Transverse colon (tissue), 4 donors: ENCODE results near the gene TDRD9. TPM values are rescaled to one million over a fixed set of nuclear protein-coding genes. Genes with fewer than 3 reads are reported as not detected.

Experiments used
- DNase-seq: peaks from one replicate; pipeline ENCODE4 v3.0.0-alpha.2; 2019
- H3K27ac ChIP-seq, 4 donors: fragments of 200-600 bp; sonication (generic); 2 replicates each; pipeline ENCODE4 v1.5.1; 2016 to 2018; ENCODE audit warnings: inconsistent platforms in 4 of 4
- H3K27me3 ChIP-seq: fragments of 200-600 bp; sonication (generic); 2 replicates; pipeline ENCODE4 v1.5.1; 2017; ENCODE audit warnings: inconsistent platforms
- H3K36me3 ChIP-seq, 4 donors: fragments of 200-600 bp; sonication (generic); 2 replicates each; pipeline ENCODE4 v1.5.1; 2017 to 2019; ENCODE audit warnings: inconsistent platforms in 4 of 4
- H3K4me1 ChIP-seq, 4 donors: fragments of 200-600 bp; sonication (generic); 2 replicates each; pipeline ENCODE4 v1.5.1; 2017 to 2020; ENCODE audit warnings: inconsistent platforms in 4 of 4
- H3K4me3 ChIP-seq, 4 donors: fragments of 200-600 bp; sonication (generic); 1 replicate in 1 of 4; 2 replicates in 3 of 4; pipeline versions ENCODE4 v1.5.1 to v1.6.1; 2017 to 2019; ENCODE audit warnings: inconsistent platforms in 4 of 4
- H3K9me3 ChIP-seq, 2 donors: fragments of 200-600 bp; sonication (generic); 2 replicates each; pipeline ENCODE4 v1.5.1; 2017 to 2019; ENCODE audit warnings: inconsistent platforms in 2 of 2
- CTCF ChIP-seq, 5 experiments: fragments of 200-600 bp in 3 of 5; fragments of 450-650 bp in 2 of 5; sonication (generic) in 3 of 5; IDR thresholded peaks; 1 replicate in 2 of 5; 2 replicates in 3 of 5; pipeline ENCODE4 v1.5.1; 2016 to 2017; ENCODE audit warnings: antibody characterized with exemption in 5 of 5, inconsistent platforms in 3 of 5, mild to moderate bottlenecking in 2 of 5, moderate library complexity in 1 of 5
- EP300 ChIP-seq: sonication (generic); formaldehyde crosslinking; IDR thresholded peaks from one replicate; pipeline ENCODE4 v1.6.1; 2017; ENCODE audit warnings: antibody characterized with exemption, low read depth
- POLR2A ChIP-seq: fragments of 450-650 bp; IDR thresholded peaks from one replicate; pipeline ENCODE4 v1.6.1; 2016; ENCODE audit warnings: antibody characterized with exemption, mild to moderate bottlenecking, moderate library complexity
- POLR2AphosphoS5 ChIP-seq, 3 donors: sonication (generic); formaldehyde crosslinking; IDR thresholded peaks; one replicate each; pipeline ENCODE4 v1.6.1; 2016; ENCODE audit warnings: antibody characterized with exemption in 3 of 3
- WGBS, 2 donors: methylation state at CpG; one replicate each; pipeline ENCODE4 v1.1.5; 2018; ENCODE audit warnings: low coverage in 1 of 2; 5-methylcytosine and 5-hydroxymethylcytosine counted together
- in situ Hi-C, 4 donors: fragments of 200-750 bp; cut with MboI; loops; one replicate each; pipeline versions ENCODE4 v1.15.0 to v1.15.1; 2017; ENCODE audit warnings: low sequenced_read_pairs in 3 of 4, low pct_ligation_motif_present in 1 of 4, low pct_unique_long_range_greater_than_20kb in 1 of 4
- intact Hi-C: fragments of 100-400 bp; cut with DNase I; formaldehyde crosslinking; loops from one replicate; pipeline ENCODE4 v1.15.1; 2023; ENCODE audit warnings: low total_unique reads
- total RNA-seq, 4 donors: library from RNA; depleted of rRNA; stranded (reverse); fragments of >200 nt; gene quantifications; one replicate each; pipeline ENCODE4 v1.1.0, GENCODE V29; 2016

Gene TDRD9
- total RNA-seq, 4 donors from 2014 or later, result 0.55 to 0.79 TPM; not detected in 2

DNA sequence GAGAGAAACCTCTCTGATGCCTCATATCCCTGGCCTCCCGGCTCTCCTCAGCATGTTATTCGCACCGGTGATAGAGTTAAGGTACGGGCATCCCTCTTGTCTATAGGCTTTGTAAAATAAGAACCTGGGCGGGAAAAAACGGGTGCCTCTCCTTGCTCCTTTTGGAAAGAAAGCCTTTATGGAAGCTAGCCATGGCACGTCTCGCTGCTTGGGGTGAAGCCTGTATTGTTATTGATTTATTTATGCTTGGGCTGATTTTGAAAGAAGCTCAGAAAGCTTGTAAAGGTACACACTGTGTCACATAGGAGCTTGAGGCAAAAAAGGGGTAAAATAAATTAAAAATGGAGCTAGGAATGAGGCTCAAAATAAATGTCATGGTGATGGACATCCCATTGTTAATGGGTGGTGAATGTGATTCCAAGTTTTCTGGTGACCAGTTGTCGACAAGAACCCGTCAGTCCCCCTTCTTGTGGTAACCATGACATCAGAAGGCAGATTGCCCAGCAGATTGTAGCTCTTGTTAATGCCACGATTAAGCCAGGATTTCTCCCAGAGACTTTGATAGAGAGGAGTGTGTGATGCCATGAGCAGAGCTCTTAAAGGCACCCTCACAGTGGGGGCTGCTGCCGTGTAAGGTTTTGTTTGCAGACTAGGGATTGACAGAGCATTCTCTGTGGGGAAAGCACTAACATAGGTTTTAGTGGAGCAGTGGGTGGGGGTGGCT is 106.9 kb downstream of the TDRD9 start:
- TF ChIP-seq POLR2AphosphoS5 (IDR thresholded peaks at IDR 0.05) (no peak), EP300 (no peak), CTCF (IDR thresholded peaks at IDR 0.05) (no peak), POLR2A (no peak)
- 59 to 75% methylated on average over 6 to 12 of the region's 12 CpGs for WGBS, 2 donors
- Histone ChIP-seq H3K9me3 (no peaks in the 10 kb centered on the region), H3K27me3 (peaks cover 14% of the 10 kb centered on the region), H3K27ac (no peak overlapping the region), H3K4me1 (no peaks in the 10 kb centered on the region), H3K36me3 (no peaks in the 10 kb centered on the region), H3K4me3 (no peak overlapping the region)
- in situ Hi-C loops (no loop called here), intact Hi-C loops (no loop called here)
- no peak for DNase-seq

GRCh38 chr14:104036212-104036611 is 108.0 kb downstream of the TDRD9 start:
- Histone ChIP-seq H3K27ac (no peak overlapping the region), H3K27me3 (peaks cover 19% of the 10 kb centered on the region), H3K4me3 (no peak overlapping the region), H3K36me3 (no peaks in the 10 kb centered on the region), H3K4me1 (no peaks in the 10 kb centered on the region), H3K9me3 (no peaks in the 10 kb centered on the region)
- no peak for DNase-seq
- 71 to 100% methylated on average over 2 to 7 of the region's 7 CpGs for WGBS, 2 donors
- TF ChIP-seq CTCF (IDR thresholded peaks at IDR 0.05), result no peak
- TF ChIP-seq POLR2A, result no peak
- TF ChIP-seq POLR2AphosphoS5 (IDR thresholded peaks at IDR 0.05), result no peak
- TF ChIP-seq EP300, result no peak
- in situ Hi-C loops (no loop called here), intact Hi-C loops (no loop called here)

GRCh38 chr14:104037074-104037473 is 108.8 kb downstream of the TDRD9 start:
- Histone ChIP-seq H3K36me3 (no peaks in the 10 kb centered on the region), H3K4me1 (no peaks in the 10 kb centered on the region), H3K9me3 (no peaks in the 10 kb centered on the region), H3K4me3 (no peak overlapping the region), H3K27ac (no peak overlapping the region), H3K27me3 (peaks cover 20% of the 10 kb centered on the region)
- WGBS, 2 donors, result 66 to 80% methylated on average over 2 to 14 of the region's 14 CpGs
- TF ChIP-seq EP300, result no peak
- no peak for TF ChIP-seq POLR2AphosphoS5 (IDR thresholded peaks at IDR 0.05)
- TF ChIP-seq POLR2A, result no peak
- TF ChIP-seq CTCF (IDR thresholded peaks at IDR 0.05), result no peak
- intact Hi-C loops (no loop called here), in situ Hi-C loops (no loop called here)
- DNase-seq, result no peak

DNA sequence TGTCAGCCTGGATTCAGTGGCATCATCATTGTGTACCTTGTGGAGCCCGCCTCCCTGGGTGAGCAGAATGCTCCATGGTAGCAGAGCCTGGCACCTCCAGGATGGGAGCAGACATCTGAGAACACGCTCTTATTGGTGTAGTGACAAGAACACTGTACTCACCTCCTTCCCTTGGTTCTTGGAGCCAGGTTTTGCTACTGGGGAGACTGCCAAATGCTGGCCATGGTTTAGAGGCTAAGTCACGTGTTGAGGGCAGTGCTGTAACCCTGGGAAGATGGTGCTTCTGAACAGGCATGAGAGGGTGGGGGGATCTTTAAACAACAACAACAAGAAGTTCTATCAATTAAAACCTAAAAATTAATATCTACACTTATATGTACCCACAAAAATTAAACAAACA is 109.6 kb downstream of the TDRD9 start:
- H3K4me1 ChIP-seq, result no peaks in the 10 kb centered on the region
- H3K27ac ChIP-seq, result no peak overlapping the region
- in situ Hi-C loops, result no loop called here
- intact Hi-C loops, result no loop called here
- H3K9me3 ChIP-seq, result no peaks in the 10 kb centered on the region
- no peaks in the 10 kb centered on the region for H3K36me3 ChIP-seq
- peaks cover 20% of the 10 kb centered on the region for H3K27me3 ChIP-seq
- no peak for DNase-seq
- TF ChIP-seq EP300 (no peak), CTCF (IDR thresholded peaks at IDR 0.05) (no peak), POLR2A (no peak), POLR2AphosphoS5 (IDR thresholded peaks at IDR 0.05) (no peak)
- no peak overlapping the region for H3K4me3 ChIP-seq
- 45% methylated on average over 2 of the region's 3 CpGs; no CpG with 5 or more reads in 1 of the 2 donors for WGBS, 2 donors
